Measurements from ENCODE around the gene VAV2. TPM values are rescaled to one million over a fixed set of nuclear protein-coding genes. Genes with fewer than 3 reads are reported as not detected.

The VAV2 gene
- polyA plus RNA-seq, 4 donors = 36.1 to 47.8 (median 36.3) TPM

DNA sequence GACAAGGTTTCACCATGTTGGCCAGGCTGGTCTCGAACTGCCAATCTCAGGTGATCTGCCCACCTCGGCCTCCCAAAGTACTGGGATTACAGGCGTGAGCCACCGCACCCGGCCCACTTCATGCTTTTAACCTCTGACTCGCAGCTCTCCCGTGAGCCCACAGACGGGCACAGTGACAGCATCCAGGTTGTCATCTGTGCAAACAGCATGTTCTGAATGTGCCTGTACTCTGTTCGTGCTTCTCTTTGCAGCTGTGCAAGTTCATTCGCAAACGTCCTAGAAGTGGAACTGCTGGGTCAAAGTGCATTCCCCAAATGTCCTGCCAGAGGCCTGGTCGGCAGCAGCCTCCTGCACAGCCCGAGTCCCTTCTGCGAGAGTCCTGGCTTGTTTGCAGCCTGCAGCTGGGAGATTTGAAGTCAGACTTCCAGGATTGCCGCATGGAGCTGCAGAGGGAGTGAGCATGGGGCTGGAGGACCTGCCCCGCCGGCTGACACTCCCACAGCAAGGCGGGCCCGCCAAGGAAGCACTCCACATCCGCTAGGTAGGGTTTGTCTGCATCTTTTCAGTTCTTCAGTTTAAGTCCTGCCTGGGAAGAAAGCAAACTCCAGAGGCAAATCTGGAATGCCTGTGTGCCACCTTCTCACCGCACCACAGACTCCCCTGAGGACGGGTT is 36.6 kb upstream of the VAV2 start:
- no peak for DNase-seq (ENCODE audit: low read depth in 4 of 4, low spot score in 3 of 4)

DNA sequence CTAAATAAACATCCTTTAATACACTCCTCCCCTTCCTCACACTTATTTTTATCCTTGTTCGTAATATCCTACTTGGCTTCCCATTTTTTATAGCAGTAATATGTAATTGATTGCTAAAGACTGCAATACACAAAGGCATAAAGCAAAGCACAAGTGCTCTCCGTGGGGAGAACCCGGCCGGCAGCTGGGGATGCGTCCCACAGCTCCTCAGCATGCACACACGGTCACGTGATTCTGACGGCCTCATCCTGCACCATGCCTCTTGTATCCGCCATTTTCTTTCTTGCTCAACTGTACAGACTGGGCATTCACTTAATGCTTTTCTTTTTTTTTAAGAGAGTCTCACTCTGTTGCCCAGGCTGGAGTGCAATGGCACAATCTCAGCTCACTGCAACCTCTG is 36.0 kb upstream of the VAV2 start:
- DNase-seq (ENCODE audit: low read depth in 4 of 4, low spot score in 3 of 4) = no peak

DNA sequence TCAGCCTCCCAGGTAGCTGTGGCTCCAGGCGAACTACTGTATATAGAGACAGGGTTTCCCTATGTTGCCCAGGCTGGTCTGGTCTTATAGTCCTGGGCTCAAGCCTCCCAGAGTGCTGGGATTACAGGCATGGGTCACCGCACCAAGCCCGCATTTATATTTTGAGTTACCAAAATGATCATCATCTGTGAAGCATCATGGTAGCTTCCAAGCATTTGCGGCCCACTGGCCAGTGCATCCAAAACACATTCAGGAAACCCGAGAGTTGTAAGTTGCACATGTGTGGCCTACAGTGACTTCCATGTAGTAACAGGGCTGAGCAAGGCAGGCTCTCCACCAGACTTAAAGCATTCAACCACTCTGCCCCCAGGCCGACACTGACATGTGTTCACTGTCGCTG is 35.4 kb upstream of the VAV2 start:
- no peak for DNase-seq (ENCODE audit: low read depth in 4 of 4, low spot score in 3 of 4)

DNA sequence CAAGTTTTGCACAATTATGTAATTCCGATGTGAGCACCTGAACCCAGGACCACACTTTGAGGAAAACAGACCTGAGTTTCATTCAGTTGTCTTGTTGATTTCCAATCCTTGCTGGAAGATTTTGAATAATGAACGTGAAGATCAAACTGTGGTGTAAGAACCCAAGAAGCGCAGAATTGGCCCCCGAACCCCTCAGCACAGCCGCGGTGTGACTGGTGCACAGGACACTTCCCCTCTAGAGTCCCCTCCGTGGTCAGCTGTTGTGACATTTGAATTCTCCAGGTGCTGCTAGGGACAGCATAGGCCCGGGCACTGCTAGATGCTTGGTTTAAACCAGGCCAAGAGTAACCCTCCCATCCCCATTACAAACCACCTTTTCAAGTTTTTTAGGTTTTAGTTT is 34.9 kb upstream of the VAV2 start:
- DNase-seq (ENCODE audit: low read depth in 4 of 4, low spot score in 3 of 4) = no peak

DNA sequence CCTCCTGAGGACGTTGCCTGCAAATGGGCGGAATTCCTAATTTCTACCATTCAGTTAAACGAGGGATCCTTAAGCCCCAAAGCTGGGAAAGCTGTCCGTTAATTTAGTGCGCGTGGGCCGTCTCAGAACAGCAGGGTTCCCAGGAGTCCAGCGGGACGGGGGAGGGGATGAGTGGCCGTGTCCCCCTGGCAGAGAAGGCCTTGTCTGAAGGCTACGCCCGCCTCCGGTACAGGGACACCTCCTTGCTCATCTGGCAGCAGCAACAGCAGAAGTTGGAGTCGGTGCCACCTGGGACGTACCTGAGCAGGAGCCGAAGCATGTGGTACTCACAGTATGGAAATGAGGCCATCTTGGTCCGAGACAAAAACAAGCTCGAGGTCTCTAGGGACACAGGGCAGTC is 34.5 kb upstream of the VAV2 start:
- no peak for DNase-seq (ENCODE audit: low read depth in 4 of 4, low spot score in 3 of 4)

DNA sequence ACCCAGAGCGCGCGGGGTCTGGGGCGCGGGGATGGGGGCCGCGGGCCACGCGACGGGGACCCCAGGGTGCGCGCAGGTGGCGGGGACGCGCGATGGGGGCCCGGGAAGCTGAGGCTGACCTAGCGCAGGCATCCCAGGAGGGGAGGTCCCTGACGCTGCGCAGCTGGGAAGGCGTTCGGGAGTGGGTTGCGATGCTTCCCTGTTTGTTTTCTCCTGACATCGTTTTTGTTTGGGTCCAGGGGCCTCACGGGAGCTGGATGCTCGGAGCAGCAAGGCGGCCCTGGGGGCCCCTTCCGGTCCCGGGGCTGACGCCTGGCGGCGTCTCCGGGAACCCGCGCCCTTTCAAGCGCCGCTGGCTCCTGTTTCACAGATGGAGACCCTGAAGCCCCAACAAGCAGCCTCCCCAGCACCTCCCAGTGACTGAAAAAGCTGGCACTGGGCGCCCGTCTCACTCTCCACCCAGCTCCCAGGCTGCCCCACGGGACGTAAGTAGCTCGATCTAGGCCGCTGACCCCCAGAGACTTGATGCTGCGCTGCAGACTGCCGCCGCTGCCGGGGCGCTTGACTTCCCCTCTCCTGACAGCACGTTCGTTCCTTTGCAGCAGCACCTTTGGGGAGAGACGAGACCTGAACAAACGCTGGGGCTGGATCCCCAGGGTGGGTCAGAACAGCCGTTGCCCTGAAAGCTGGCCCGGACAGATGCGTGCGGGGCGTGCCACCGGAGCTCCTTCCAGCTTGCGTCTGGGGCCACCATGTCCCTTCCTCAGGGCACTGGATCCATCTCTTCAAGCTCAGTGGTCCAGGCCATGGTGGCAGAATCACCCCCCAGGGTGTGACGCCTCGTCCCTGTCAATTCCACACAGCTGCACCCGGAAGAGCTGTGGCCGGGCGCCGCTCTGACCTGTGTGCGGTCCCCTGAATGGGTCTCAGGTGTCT is 33.8 kb upstream of the VAV2 start:
- peak in 3 of 4 donors; percentile 22 to 41 (median 35) for DNase-seq (ENCODE audit: low read depth in 4 of 4, low spot score in 3 of 4)

DNA sequence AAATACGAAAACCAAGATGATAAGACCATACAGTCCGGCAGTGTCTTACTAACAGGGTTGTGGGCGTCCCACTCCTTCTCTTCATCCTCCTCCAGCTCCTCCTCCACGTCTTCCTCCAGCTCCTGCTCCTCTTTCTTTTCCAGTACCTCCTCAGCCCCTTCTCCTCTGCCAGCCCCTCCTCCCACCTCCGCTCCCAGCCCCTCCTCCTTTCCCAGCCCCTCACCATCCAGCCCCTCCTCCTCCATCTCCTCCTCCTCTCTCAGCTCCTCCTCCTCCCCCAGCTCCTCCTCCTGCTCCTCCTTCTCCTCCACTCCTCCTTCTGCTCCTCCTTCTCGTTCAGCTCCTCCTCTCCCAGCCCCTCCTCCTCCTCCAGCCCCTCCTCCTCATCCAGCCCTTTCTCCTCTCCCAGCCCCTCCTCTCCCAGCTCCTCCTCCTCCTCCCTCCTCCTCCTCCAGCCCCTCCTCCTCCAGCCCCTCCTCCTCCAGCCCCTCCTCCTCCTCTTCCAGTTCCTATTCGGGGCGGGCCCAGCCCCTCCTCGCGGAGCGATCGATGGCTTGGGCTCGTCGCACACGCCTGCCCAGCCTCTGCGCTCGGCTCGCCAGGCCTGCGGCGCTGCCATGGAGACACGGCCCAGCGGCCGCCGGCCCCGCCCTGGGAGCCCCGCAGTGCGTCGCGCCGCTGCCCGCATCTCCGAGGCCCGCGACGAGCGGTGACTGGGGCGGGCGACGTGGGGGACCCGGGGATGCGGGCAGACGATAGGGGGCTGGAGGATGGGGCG is 32.9 kb upstream of the VAV2 start, which contains the start of gene BRD3OS:
Gene BRD3OS (plus strand): TSS at position 654 of the 778 bp plus-strand sequence. CDS start 1,267 bp downstream, outside the sequence.
- DNase-seq (ENCODE audit: low read depth in 4 of 4, low spot score in 3 of 4) = peak; percentile 98 to 100 (median 99)

DNA sequence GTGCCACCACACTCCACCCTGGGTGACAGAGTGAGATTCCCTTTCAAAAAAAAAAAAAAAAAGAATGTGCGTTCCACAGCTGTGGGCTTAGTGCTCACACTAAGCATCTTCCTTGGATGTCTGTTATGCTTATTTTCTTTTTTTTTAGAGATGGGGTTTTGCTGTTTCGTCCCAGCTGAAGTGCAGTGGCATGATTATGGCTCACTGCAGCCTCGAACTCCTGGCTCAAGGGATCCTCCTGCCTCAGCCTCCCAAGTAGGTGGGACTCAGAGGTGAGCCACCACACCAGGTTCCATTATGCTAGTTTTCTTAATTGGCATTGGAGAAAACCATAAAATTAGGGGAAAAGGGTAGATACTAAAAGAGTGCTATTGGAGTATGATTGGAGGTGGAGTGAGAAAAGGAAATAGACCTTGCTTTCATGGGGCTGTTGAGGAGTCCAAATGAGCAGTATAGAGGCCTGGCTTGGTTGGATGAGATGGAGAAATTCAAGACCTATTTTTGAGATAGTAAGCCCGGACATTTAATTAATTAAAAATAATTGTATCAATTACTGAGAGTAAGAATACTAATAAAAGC is 32.2 kb upstream of the VAV2 start:
- no peak for DNase-seq (ENCODE audit: low read depth in 4 of 4, low spot score in 3 of 4)

DNA sequence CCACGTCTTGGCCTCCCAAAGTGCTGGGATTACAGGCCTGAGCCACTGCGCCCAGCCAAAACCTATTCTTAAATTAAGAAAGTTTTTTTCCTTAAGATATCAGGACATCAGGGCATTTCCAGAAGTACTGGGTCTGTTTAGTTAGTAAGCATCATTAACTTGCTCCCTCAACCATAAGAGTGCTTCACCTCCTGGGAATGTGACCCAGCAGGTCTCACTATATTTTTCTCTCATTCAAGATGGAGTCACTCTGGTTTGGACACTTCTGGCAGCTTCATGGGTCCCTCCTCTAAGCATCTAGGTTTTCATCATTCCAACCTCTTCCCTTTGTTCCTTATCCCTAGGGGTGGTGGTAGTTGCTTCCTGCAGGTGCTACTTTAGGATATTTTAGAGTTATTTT is 22.8 kb upstream of the VAV2 start:
- DNase-seq (ENCODE audit: low read depth in 4 of 4, low spot score in 3 of 4) = no peak

DNA sequence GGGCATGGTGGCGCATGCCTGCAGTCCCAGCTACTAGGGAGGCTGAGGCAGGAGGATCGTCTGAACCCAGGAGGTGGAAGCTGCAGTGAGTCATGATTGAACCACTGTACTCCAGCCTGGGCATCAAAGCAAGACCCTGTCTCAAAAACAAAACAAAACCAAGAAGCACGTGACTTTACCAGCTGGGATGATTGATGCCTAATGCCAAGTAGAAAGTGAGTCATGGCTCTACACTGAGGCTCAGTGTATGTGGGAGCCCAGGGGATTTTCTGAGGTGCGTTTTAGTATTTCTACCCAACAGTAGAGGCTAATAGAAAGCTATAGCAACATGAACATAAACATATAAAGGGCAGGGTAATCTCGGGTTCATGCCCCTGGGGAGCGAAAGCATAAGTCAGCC is 19.3 kb upstream of the VAV2 start:
- DNase-seq (ENCODE audit: low read depth in 4 of 4, low spot score in 3 of 4) = no peak

DNA sequence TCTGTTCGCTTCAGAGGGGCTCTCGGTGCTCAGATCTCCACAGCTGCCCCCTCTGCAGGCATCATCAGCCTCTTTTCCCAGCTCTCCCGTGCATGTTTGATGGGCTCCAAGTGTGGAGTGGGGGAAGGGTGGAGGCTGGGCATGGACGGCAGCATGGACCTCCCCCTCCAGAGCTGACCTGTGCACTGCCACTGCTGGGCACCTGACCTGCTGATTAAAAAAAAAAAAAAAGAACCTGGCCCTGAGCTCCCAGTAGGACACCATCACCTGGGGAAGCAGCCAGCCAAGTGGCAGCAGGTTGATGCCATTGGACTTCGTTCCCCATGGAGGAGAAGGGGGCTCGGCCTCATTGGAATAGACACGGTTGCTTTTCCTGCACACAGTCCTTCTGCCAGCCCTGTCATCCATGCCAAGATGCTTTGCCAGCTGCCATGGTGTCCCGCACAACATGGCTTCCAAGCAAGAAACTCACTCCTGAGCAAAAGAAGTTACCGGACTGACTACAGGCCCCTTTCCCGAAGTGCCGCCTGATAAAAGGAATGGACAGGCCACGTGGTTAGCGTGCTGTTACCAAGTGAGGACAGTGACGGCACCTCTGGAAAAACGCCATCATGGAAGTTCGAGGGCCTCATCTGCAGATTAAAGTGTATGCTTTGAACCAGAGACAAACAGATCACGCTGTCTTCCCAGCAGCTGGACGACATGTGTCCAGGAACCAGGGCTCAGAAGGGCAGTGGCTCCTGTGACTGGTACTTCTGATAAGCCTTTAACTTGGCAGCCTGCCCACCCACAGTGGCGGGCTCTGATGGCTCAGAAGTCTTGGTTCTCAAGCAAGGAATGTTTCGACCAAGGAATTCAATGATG is 18.4 kb upstream of the VAV2 start:
- no peak for DNase-seq (ENCODE audit: low read depth in 4 of 4, low spot score in 3 of 4)

DNA sequence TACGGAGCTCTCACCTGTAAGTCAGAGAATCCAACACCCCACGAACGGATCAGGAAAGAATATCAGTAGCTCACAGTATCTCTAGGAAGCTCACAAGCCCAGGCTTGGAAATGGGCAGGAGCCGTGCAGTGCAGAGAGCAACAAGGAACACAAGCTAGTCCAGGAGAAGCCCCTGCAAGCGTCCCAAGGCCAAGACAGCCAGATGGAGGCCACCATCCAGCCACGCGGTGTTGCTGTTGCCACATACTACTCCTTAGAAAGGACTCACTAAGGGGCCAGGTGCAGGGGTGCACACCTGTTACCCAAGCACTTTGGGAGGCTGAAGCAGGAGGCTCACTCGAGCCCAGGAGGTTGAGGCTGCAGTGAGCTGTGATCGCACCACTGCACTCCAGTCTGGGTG is 15.4 kb upstream of the VAV2 start:
- DNase-seq (ENCODE audit: low read depth in 4 of 4, low spot score in 3 of 4) = no peak

DNA sequence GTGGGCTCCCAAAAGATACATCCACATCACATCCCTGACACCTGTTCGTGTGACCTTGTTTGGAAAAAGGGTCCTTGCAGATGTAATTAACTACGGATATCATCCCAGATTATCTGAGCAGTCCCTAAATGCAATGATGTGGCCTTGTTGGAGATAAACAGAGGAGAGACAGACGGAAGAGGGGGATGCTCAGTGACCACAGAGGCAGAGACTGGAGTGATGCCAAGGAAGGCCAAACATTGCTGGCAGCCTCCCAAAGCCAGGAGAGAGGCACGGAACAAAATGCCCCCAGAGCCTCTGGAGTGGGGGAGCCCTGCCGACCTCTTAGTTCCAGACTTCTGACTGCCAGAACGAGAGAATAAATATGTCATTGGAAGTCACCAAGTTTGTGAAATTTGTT is 15.0 kb upstream of the VAV2 start:
- DNase-seq (ENCODE audit: low read depth in 4 of 4, low spot score in 3 of 4) = no peak

DNA sequence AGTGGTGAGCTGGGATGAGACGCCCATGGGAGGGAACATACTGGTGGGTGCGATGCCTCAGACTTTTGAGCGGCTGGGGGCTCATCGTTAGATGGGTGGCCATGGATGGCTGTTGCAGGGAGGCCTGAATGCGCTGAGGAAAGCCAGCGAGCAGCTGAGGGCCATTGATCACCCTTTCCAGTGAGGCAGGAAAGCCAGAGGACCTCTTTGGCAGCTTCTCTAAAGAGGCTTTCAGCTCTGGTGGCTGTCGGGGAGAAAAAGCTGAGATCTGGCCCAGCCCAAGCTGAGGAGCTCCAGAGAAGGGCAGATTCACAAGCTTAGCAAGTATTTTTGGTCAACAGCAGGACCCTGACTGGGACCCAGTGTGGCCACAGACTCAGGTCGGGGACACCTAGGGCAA is 13.3 kb upstream of the VAV2 start:
- DNase-seq (ENCODE audit: low read depth in 4 of 4, low spot score in 3 of 4) = no peak

DNA sequence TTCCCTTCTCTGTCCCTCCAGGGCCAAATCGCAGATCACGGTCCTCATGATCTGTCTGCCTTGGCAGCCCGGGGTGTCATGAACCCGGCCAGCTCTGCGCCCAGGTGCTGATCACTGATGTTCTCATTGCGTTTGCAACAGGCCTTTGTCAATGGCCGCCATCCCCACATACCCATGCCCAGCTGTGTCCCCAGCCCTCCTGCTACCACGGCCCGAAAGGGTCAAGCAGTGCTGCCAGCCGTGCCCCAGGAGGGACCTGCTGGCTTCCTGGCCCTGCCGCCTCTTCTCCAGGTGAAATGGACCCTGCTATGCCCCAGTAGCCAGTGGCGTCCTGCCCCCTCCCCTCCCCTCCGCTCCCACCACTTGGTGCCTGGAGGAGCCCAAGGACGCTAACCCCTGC is 12.8 kb upstream of the VAV2 start:
- no peak for DNase-seq (ENCODE audit: low read depth in 4 of 4, low spot score in 3 of 4)

DNA sequence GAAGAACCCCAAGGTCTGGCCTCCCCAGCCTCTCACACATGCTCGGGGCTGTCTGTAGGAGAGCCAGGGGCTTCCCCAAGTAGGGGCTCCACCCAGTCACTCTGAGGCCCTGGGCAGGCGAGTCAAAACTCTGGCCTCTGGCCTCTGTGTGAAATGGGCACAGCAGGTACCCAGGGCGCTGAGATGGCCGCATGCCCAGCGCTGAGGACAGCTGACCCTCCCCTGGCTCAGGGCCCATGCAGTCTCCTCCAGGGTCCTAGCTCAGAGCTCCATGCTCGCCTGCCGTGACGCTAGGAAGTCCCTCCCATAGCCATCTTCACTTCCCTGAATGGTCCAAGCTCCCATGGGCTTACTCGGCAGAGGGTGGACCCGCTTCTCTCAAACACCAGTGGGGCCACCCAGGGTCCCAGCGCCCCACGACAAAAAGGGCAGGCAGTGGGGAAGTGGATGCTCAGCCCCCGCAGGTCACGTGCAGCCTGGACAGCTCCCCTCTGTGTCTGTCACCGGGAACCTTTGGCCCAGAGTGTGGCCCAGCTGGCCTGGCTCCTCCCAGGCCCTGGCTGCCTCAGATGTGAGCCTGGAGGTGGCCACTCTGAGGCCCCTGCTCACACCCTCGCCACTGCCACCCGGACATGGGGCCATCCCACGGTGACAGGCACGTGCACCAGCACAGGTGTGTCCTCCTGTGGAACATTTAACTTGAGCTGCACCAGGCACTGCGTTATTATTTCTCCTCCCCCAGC is 12.2 kb upstream of the VAV2 start:
- DNase-seq (ENCODE audit: low read depth in 4 of 4, low spot score in 3 of 4) = no peak

DNA sequence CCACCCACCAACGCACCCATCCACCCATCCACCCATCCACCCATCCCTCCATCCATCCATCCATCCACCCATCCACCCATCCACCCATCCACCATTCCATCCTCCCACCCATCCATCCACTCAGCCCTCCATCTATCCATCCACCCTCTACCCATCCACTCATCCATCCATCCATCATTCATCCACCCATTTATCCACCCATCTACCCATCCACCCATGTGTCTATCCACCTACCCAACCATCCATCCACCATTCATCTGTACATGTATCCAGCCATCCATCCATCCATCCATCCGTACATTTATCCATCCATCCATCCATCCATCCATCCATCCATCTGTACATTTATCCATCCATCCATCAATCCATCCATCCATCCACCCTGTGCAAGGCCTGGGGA is 11.1 kb upstream of the VAV2 start:
- no peak for DNase-seq (ENCODE audit: low read depth in 4 of 4, low spot score in 3 of 4)

DNA sequence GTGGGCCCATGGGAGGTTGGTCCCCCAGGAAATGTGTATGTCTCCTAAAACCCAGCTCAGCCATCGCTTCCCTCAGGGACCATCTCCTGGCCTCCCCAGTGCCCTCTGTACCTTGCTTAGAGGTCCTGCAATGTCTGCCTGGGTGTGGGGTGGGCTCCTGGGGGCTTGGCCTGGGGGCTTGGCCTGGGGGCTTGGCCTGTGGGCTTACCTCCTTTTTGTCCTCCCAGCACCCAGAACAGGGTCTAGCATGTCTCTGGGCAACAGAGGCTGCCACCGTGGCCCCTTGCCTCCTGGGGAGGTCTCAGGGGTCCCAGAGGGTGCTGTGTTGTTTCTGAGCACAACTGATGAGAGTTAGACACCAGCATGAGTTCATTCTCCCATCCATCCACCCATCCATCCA is 10.7 kb upstream of the VAV2 start:
- no peak for DNase-seq (ENCODE audit: low read depth in 4 of 4, low spot score in 3 of 4)

DNA sequence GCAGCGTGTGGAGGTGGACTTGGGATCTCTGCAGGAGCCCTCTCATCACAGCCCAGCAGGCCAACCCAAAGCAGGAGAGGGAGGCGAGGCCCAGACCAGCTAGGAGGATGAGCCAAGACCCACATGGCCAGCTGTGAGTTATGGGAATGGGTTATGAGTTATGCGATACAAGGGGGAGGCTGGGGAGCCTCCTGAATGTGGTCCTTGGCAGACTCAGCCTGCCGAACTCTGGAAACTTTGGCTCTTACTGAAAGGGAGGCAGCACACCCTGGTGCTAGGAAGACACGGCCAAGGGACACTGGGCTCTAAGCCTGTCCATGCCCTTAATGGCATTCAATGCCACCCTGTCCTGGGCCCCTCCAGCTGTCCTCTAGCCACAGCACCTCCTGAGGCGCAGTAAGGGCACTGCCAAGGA is 7.7 kb upstream of the VAV2 start:
- DNase-seq (ENCODE audit: low read depth in 4 of 4, low spot score in 3 of 4) = no peak
